ENCODE results near the gene SHISAL1. TPM values are rescaled to one million over a fixed set of nuclear protein-coding genes. Genes with fewer than 3 reads are reported as not detected.

SHISAL1 gene
- polyA plus RNA-seq, 1 donor (not counting 4 experiments of a cell fraction or from before 2014, with no cell fraction given): 0.24 TPM

DNA sequence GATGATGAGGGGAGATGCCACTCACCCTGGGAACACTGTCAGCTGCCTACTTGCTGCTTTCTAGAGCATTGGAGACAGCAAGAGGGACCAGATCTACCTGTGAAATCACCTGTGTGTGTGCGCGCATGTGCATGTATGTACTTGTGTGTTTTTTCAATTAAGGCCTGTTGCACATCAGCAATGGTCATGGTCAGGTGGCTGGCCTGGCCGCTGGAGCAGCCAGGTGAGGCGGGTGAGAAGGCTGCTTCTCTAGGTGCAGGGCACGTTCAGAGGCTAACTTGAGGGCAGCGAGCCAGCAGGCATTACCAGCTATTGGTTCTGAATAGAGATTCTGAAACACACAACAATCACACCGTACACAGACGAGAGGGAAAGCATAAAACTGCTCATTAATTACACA, 66.9 kb downstream of the SHISAL1 start:
- Histone ChIP-seq H3K79me2 (ENCODE audit: control insufficient read depth, insufficient read depth, low read length) (no peaks in the 10 kb centered on the region), H2AFZ (ENCODE audit: control insufficient read depth, low read length) (no peak overlapping the region), H3K9me3 (ENCODE audit: control insufficient read depth, low read depth, low read length) (no peaks in the 10 kb centered on the region), H4K20me1 (ENCODE audit: control insufficient read depth, extremely low read depth, insufficient read depth, low read length) (no peaks in the 10 kb centered on the region), H3K9ac (ENCODE audit: control insufficient read depth, extremely low read depth, insufficient read depth, low read length) (no peak overlapping the region), H3K9me1 (ENCODE audit: control insufficient read depth, extremely low read depth, insufficient read depth, low read length) (no peaks in the 10 kb centered on the region), H3K4me2 (ENCODE audit: control insufficient read depth, extremely low read depth, insufficient read depth, low read depth, low read length) (no peak overlapping the region), H3K36me3 (ENCODE audit: control insufficient read depth in 2 of 2, extremely low read depth in 1 of 2, insufficient read depth in 2 of 2, low read length in 2 of 2) (no peaks in the 10 kb centered on the region), H3K27ac (ENCODE audit: control insufficient read depth, insufficient read depth, low read length) (no peak overlapping the region), H3K27me3 (ENCODE audit: control insufficient read depth, extremely low read depth, insufficient read depth, low read length) (peaks cover 9% of the 10 kb centered on the region), H3K4me3 (ENCODE audit: control insufficient read depth in 2 of 3, extremely low read depth in 1 of 3, insufficient read depth in 2 of 3, low read depth in 1 of 3, low read length in 3 of 3) (no peak overlapping the region), H3K4me1 (ENCODE audit: control insufficient read depth, extremely low read depth, insufficient read depth, low read length) (no peaks in the 10 kb centered on the region)
- DNase-seq (ENCODE audit: low read depth, low spot score) (no peak), FAIRE-seq (no peak)
- dilution Hi-C loops (cut with MboI; ENCODE audit: extremely low pct_ligation_motif_present, low sequenced_read_pairs): no loop called here
- TF ChIP-seq, protein P1, sequence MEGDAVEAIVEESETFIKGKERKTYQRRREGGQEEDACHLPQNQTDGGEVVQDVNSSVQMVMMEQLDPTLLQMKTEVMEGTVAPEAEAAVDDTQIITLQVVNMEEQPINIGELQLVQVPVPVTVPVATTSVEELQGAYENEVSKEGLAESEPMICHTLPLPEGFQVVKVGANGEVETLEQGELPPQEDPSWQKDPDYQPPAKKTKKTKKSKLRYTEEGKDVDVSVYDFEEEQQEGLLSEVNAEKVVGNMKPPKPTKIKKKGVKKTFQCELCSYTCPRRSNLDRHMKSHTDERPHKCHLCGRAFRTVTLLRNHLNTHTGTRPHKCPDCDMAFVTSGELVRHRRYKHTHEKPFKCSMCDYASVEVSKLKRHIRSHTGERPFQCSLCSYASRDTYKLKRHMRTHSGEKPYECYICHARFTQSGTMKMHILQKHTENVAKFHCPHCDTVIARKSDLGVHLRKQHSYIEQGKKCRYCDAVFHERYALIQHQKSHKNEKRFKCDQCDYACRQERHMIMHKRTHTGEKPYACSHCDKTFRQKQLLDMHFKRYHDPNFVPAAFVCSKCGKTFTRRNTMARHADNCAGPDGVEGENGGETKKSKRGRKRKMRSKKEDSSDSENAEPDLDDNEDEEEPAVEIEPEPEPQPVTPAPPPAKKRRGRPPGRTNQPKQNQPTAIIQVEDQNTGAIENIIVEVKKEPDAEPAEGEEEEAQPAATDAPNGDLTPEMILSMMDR (optimal IDR thresholded peaks at IDR 0.05 in 1 of 3, IDR thresholded peaks at IDR 0.05 in 1 of 3, conservative IDR thresholded peaks at IDR 0.05 in 1 of 3; ENCODE audit: extremely low read depth in 1 of 3, insufficient read depth in 2 of 3, low read length in 3 of 3): no peak
- TF ChIP-seq EZH2 (IDR thresholded peaks at IDR 0.05; ENCODE audit: low read length): no peak

- FAIRE-seq (no peak), DNase-seq (ENCODE audit: low read depth, low spot score) (no peak)
- Histone ChIP-seq H3K9ac (ENCODE audit: control insufficient read depth, extremely low read depth, insufficient read depth, low read length) (no peak overlapping the region), H4K20me1 (ENCODE audit: control insufficient read depth, extremely low read depth, insufficient read depth, low read length) (no peaks in the 10 kb centered on the region), H3K9me3 (ENCODE audit: control insufficient read depth, low read depth, low read length) (no peaks in the 10 kb centered on the region), H3K4me2 (ENCODE audit: control insufficient read depth, extremely low read depth, insufficient read depth, low read depth, low read length) (no peak overlapping the region), H3K4me3 (ENCODE audit: control insufficient read depth in 2 of 3, extremely low read depth in 1 of 3, insufficient read depth in 2 of 3, low read depth in 1 of 3, low read length in 3 of 3) (no peak overlapping the region), H2AFZ (ENCODE audit: control insufficient read depth, low read length) (no peak overlapping the region), H3K27me3 (ENCODE audit: control insufficient read depth, extremely low read depth, insufficient read depth, low read length) (peaks cover 9% of the 10 kb centered on the region), H3K36me3 (ENCODE audit: control insufficient read depth in 2 of 2, extremely low read depth in 1 of 2, insufficient read depth in 2 of 2, low read length in 2 of 2) (no peaks in the 10 kb centered on the region), H3K79me2 (ENCODE audit: control insufficient read depth, insufficient read depth, low read length) (no peaks in the 10 kb centered on the region), H3K27ac (ENCODE audit: control insufficient read depth, insufficient read depth, low read length) (no peak overlapping the region), H3K9me1 (ENCODE audit: control insufficient read depth, extremely low read depth, insufficient read depth, low read length) (no peaks in the 10 kb centered on the region), H3K4me1 (ENCODE audit: control insufficient read depth, extremely low read depth, insufficient read depth, low read length) (no peaks in the 10 kb centered on the region)
- TF ChIP-seq, protein P1 (optimal IDR thresholded peaks at IDR 0.05 in 1 of 3, IDR thresholded peaks at IDR 0.05 in 1 of 3, conservative IDR thresholded peaks at IDR 0.05 in 1 of 3; ENCODE audit: extremely low read depth in 1 of 3, insufficient read depth in 2 of 3, low read length in 3 of 3): no peak
- dilution Hi-C loops (cut with MboI; ENCODE audit: extremely low pct_ligation_motif_present, low sequenced_read_pairs): no loop called here
Observed at GRCh38 chr22:44245438-44245837, 67.3 kb downstream of the SHISAL1 start.
